Ishikawa (cell line): ENCODE data around the gene PLXNA4.

Source experiments
- CEBPB ChIP-seq: IDR thresholded peaks from 2 replicates; pipeline ENCODE4 v1.6.1; 2012
- CREB1 ChIP-seq: IDR thresholded peaks from 2 replicates; pipeline ENCODE4 v1.6.1; 2012; ENCODE audit warnings: low read depth
- EGR1 ChIP-seq: IDR thresholded peaks from 2 replicates; pipeline ENCODE4 v1.6.1; 2012
- EP300 ChIP-seq: IDR thresholded peaks from 2 replicates; pipeline ENCODE4 v1.6.1; 2012; ENCODE audit warnings: borderline replicate concordance
- FOXM1 ChIP-seq: IDR thresholded peaks from 2 replicates; pipeline ENCODE4 v1.6.1; 2012; ENCODE audit warnings: low read depth, borderline replicate concordance
- NFIC ChIP-seq: IDR thresholded peaks from 2 replicates; pipeline ENCODE4 v1.6.1; 2012
- RAD21 ChIP-seq: IDR thresholded peaks from 2 replicates; pipeline ENCODE4 v1.6.1; 2012; ENCODE audit warnings: low read depth
- TAF1 ChIP-seq: IDR thresholded peaks from 2 replicates; pipeline ENCODE4 v1.6.1; 2012; ENCODE audit warnings: low read depth, mild to moderate bottlenecking
- TCF12 ChIP-seq: IDR thresholded peaks from 2 replicates; pipeline ENCODE4 v1.6.1; 2012; ENCODE audit warnings: low read depth
- TEAD4 ChIP-seq: IDR thresholded peaks from 2 replicates; pipeline ENCODE4 v1.6.1; 2012
- YY1 ChIP-seq: IDR thresholded peaks from 2 replicates; pipeline ENCODE4 v1.6.1; 2012; ENCODE audit warnings: low read depth
- ZBTB7A ChIP-seq: IDR thresholded peaks from 2 replicates; pipeline ENCODE4 v1.6.1; 2012; ENCODE audit warnings: low read depth
- TF ChIP-seq, protein P1 (sequence below): IDR thresholded peaks from 2 replicates; pipeline ENCODE4 v1.6.1; 2012
- TF ChIP-seq, protein P2 (sequence below): IDR thresholded peaks from 2 replicates; pipeline ENCODE4 v1.6.1; 2012
- TF ChIP-seq, protein P3 (sequence below): IDR thresholded peaks from 2 replicates; pipeline ENCODE4 v1.6.1; 2012; ENCODE audit warnings: low read depth, mild to moderate bottlenecking

Gene PLXNA4

DNA sequence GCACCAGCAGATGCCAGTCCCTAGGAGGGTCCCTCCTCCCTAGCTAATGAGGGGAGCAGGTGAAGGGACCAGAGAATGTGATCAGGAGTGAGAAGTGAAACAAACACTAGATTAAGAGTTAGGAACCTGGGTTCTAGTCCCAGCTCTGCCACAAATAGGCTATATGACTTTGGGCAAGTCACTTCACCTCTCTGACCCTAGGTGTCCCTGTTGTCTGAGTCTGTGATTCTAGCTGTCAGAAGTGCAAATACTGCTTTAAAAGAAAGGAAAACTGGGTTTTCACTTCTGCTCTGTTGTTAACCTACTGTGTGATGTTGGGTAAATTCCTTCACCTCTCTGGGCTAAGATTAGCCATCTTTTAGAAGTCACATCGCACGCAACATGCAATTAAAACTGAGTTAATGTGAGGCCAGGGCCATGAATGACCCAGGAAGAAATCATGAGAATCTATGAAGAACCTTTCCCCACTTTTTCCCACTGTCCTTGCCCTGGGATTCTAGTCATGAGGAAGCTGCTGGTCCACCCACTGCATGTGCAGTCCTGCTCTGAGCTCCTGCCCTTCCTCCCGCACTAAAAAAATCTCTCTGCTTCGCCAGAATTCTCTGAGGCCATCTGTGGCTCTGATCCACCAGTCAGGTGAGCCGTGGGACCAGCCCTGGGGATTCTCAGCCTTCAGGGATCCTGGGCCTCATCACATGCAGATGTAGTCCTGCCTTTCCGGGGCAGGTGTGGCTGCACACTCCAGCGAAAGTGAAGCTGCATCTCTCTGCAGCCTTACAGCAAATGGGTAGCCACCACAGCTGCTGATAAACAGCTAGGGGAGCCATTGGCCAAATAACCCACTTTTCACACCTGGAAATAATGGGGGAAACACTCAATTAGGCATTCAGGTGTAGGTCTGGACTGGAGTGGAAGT lies 181.7 kb downstream of the PLXNA4 start:
- TF ChIP-seq FOXM1 (no peak), CEBPB (no peak), ZBTB7A (no peak), YY1 (no peak)
- TF ChIP-seq, protein P1, sequence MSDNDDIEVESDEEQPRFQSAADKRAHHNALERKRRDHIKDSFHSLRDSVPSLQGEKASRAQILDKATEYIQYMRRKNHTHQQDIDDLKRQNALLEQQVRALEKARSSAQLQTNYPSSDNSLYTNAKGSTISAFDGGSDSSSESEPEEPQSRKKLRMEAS: no peak

DNA sequence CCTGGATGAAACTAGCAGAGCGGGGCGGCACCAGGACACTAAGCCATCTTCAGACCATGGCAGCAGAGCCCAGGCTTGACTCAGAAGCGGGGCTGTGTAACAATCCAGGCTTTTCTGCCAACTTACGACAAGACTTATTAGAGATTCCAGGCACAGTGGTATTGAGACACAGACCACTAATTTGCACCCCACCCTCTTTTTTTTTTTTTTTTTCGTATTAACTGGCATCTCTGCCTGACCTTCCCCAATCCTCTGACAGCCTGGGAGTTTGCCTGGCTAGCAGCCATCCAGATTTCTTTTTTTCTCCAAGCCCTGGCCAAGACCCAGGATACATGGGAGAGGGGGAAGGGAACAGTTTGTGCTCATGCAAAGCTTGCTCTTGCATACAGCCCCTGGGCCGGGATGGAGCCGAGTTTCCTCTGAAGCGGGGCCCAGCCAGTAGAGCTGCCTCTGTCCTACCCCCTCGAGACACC lies 182.4 kb downstream of the PLXNA4 start:
- TF ChIP-seq YY1 (no peak), RAD21 (no peak), FOXM1 (no peak), CEBPB (no peak), TEAD4 (no peak), TCF12 (no peak), ZBTB7A (no peak), EP300 (no peak), NFIC (no peak)
- TF ChIP-seq, protein P2, sequence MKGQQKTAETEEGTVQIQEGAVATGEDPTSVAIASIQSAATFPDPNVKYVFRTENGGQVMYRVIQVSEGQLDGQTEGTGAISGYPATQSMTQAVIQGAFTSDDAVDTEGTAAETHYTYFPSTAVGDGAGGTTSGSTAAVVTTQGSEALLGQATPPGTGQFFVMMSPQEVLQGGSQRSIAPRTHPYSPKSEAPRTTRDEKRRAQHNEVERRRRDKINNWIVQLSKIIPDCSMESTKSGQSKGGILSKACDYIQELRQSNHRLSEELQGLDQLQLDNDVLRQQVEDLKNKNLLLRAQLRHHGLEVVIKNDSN: no peak

DNA sequence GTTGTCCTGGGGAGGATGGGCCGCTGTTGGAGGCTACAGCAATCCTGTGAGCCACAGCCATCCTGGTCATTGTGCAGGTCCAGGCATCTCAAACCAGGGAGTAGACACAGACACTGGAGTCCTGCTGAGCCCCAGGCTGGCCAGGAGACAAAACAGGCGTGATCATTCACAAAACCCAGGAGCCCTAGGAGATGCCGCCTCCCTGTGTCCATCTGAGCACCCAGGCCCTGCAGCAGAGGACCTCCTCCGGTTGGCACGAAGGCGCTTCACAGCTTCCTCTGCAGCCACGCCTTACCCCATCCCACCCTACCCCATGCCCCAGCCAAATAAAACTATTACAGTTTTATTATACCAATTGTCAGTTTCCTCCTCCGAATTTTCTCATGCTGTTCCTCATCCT lies 183.6 kb downstream of the PLXNA4 start:
- TF ChIP-seq RAD21: no peak
- TF ChIP-seq EP300: no peak
- no peak for TF ChIP-seq TEAD4
- no peak for TF ChIP-seq NFIC
- TF ChIP-seq TAF1: no peak
- TF ChIP-seq CREB1: no peak

DNA sequence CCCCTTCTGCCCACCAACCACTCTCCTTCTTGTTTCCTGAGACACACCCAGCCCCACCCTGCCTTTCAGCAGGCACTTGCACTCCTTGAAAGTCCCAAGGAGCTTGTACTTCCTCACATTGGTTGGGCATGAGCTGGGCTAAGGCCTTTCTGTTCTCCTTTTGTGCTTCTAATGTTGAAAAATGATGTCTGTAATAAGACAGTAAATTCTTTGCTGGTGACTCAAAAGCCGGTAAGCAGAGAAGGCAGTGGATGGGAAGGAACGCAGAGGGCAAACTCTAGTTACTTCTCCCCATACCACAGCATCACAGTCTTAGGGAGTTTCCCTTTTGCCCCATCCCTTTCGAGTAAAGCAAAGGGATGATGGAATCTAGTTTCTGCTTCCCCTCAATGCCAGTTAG lies 185.6 kb downstream of the PLXNA4 start:
- no peak for TF ChIP-seq FOXM1
- no peak for TF ChIP-seq TAF1
- TF ChIP-seq, protein P3, sequence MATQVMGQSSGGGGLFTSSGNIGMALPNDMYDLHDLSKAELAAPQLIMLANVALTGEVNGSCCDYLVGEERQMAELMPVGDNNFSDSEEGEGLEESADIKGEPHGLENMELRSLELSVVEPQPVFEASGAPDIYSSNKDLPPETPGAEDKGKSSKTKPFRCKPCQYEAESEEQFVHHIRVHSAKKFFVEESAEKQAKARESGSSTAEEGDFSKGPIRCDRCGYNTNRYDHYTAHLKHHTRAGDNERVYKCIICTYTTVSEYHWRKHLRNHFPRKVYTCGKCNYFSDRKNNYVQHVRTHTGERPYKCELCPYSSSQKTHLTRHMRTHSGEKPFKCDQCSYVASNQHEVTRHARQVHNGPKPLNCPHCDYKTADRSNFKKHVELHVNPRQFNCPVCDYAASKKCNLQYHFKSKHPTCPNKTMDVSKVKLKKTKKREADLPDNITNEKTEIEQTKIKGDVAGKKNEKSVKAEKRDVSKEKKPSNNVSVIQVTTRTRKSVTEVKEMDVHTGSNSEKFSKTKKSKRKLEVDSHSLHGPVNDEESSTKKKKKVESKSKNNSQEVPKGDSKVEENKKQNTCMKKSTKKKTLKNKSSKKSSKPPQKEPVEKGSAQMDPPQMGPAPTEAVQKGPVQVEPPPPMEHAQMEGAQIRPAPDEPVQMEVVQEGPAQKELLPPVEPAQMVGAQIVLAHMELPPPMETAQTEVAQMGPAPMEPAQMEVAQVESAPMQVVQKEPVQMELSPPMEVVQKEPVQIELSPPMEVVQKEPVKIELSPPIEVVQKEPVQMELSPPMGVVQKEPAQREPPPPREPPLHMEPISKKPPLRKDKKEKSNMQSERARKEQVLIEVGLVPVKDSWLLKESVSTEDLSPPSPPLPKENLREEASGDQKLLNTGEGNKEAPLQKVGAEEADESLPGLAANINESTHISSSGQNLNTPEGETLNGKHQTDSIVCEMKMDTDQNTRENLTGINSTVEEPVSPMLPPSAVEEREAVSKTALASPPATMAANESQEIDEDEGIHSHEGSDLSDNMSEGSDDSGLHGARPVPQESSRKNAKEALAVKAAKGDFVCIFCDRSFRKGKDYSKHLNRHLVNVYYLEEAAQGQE: no peak
- TF ChIP-seq TCF12: no peak
- TF ChIP-seq YY1: no peak
- no peak for TF ChIP-seq TEAD4
- TF ChIP-seq, protein P2: no peak
- TF ChIP-seq, protein P1: no peak
- TF ChIP-seq NFIC: no peak
- no peak for TF ChIP-seq RAD21
- TF ChIP-seq EGR1: no peak
- no peak for TF ChIP-seq ZBTB7A
- TF ChIP-seq EP300: no peak
- TF ChIP-seq CEBPB: no peak
- no peak for TF ChIP-seq CREB1

DNA sequence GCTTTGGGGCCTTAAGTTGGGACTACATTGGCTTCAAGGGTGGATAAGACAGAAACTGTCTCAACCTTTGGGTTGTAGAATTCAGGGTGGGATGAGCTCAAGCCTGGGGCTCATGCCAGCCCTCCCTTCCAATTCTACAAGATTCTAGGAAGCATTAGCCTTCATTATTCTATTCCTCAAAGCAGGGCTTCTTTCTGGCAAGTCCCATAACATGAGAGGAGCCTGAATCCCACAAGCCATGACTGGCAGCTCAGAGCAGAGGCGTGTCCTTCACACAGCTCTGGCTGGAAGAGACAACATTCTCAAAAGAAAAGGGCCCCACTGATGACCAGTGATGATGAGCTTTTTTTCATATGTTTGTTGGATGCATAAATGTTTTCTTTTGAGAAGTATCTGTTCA lies 187.6 kb downstream of the PLXNA4 start:
- TF ChIP-seq NFIC (no peak), ZBTB7A (no peak), TEAD4 (no peak), FOXM1 (no peak), RAD21 (no peak), TAF1 (no peak), TCF12 (no peak), CREB1 (no peak), EP300 (no peak), EGR1 (no peak), YY1 (no peak), CEBPB (no peak)
- TF ChIP-seq, protein P1: no peak
- TF ChIP-seq, protein P3: no peak
- TF ChIP-seq, protein P2: no peak
